Measurements from ENCODE around the gene COL27A1. TPM values are rescaled to one million over a fixed set of nuclear protein-coding genes. Genes with fewer than 3 reads are reported as not detected.

COL27A1 gene
- total and polyA plus RNA-seq, 2 experiments from 2014 or later = 10.5 to 18.0 TPM

DNA sequence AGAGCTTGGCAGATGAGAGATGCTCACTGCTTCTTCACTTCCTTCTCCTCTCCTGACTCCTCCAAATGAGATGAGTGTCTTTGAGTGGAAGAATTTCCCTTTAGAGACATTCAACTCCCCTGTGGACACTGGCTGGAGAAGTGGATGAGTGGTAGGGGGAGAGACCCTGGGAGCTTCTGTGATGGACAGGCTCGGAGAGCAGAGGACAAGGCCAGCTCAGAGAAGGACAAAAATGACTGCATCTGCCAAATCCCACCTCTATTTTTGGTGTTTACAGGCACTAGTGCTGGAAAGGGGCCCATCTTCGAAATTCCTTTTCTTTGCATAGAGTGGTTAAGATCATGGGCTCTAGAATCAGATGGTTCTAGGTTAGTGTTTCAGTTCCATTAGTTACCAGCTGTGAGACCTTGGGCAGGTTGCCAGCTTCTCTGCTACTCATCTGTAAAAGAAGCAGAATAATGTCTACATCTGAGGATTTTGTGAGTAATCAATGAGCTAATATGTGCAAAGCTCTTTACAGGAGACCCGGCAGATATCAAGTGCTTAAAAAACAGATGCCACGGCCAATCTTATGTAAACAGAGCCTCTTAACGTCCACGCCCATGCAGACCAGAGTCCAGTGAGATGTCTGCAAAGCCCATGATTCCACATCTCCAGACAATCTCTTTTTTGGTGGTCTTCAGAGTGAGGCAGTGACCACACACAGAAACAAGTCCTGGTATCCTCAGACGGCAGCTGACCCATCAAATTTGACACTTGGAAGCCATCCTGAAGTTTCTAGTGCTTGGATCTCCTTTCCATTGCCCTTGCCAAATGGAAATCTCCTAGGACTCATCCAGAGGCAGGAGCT lies 13.6 kb upstream of the COL27A1 start:
- Mint-ChIP-seq H3K4me3 (no peak overlapping the region), H3K4me1 (no peaks in the 10 kb centered on the region), H3K27ac (no peak overlapping the region), H3K27me3 (ENCODE audit: insufficient read depth, low read depth, poor library complexity) (peaks cover 7% of the 10 kb centered on the region), H3K36me3 (ENCODE audit: low read depth) (no peaks in the 10 kb centered on the region; the same call in 2 of the 3 replicates), H3K9me3 (no peaks in the 10 kb centered on the region)
- no peaks in the 10 kb centered on the region for H3K4me1 ChIP-seq (ENCODE audit: insufficient read depth)
- H3K4me2 ChIP-seq = no peak overlapping the region
- H3K9me2 ChIP-seq (ENCODE audit: insufficient read depth) = no peaks in the 10 kb centered on the region
- TF ChIP-seq, protein P1, sequence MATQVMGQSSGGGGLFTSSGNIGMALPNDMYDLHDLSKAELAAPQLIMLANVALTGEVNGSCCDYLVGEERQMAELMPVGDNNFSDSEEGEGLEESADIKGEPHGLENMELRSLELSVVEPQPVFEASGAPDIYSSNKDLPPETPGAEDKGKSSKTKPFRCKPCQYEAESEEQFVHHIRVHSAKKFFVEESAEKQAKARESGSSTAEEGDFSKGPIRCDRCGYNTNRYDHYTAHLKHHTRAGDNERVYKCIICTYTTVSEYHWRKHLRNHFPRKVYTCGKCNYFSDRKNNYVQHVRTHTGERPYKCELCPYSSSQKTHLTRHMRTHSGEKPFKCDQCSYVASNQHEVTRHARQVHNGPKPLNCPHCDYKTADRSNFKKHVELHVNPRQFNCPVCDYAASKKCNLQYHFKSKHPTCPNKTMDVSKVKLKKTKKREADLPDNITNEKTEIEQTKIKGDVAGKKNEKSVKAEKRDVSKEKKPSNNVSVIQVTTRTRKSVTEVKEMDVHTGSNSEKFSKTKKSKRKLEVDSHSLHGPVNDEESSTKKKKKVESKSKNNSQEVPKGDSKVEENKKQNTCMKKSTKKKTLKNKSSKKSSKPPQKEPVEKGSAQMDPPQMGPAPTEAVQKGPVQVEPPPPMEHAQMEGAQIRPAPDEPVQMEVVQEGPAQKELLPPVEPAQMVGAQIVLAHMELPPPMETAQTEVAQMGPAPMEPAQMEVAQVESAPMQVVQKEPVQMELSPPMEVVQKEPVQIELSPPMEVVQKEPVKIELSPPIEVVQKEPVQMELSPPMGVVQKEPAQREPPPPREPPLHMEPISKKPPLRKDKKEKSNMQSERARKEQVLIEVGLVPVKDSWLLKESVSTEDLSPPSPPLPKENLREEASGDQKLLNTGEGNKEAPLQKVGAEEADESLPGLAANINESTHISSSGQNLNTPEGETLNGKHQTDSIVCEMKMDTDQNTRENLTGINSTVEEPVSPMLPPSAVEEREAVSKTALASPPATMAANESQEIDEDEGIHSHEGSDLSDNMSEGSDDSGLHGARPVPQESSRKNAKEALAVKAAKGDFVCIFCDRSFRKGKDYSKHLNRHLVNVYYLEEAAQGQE (IDR thresholded peaks at IDR 0.05; ENCODE audit: unreplicated experiment) = no peak
- TF ChIP-seq CREB1 (CRISPR knock-in tag; IDR thresholded peaks at IDR 0.05; ENCODE audit: low read depth) = no peak
- no peaks in the 10 kb centered on the region; the same call in 1 of the 2 replicates for H3K27me3 ChIP-seq (ENCODE audit: insufficient read depth)
- no peaks in the 10 kb centered on the region for H3K36me3 ChIP-seq (ENCODE audit: insufficient read depth)
- H3K4me3 ChIP-seq = no peak overlapping the region
- H3F3A ChIP-seq (replicated peaks; ENCODE audit: low read depth) = no peaks in the 10 kb centered on the region
- H2AFZ ChIP-seq = no peak overlapping the region
- no peaks in the 10 kb centered on the region for H3K79me2 ChIP-seq (replicated peaks; ENCODE audit: insufficient read depth)
- ATAC-seq = no peak
- no peaks in the 10 kb centered on the region for H4K20me1 ChIP-seq (replicated peaks; ENCODE audit: insufficient read depth)
- no peak overlapping the region for H3K27ac ChIP-seq (ENCODE audit: low read depth)
- no peak for DNase-seq (ENCODE audit: low spot score)

GRCh38 chr9:114143234-114143633 lies 12.1 kb upstream of the COL27A1 start:
- no peak overlapping the region for H3K4me3 ChIP-seq
- TF ChIP-seq STAT1 (IDR thresholded peaks at IDR 0.05; ENCODE audit: unreplicated experiment) (no peak), POLR2AphosphoS5 (IDR thresholded peaks at IDR 0.05; ENCODE audit: low read depth) (no peak), EZH2 (IDR thresholded peaks at IDR 0.05; ENCODE audit: low read depth, unreplicated experiment) (no peak), NANOG (IDR thresholded peaks at IDR 0.05; ENCODE audit: borderline replicate concordance) (no peak), ZNF114 (CRISPR knock-in tag; IDR thresholded peaks at IDR 0.05) (no peak), JUNB (IDR thresholded peaks at IDR 0.05; ENCODE audit: unreplicated experiment) (no peak), EZH2phosphoT487 (IDR thresholded peaks at IDR 0.05; ENCODE audit: unreplicated experiment) (no peak), ZNF331 (CRISPR knock-in tag; IDR thresholded peaks at IDR 0.05; ENCODE audit: low read depth) (no peak), CREB1 (CRISPR knock-in tag; IDR thresholded peaks at IDR 0.05; ENCODE audit: low read depth) (no peak)
- TF ChIP-seq, protein P2, sequence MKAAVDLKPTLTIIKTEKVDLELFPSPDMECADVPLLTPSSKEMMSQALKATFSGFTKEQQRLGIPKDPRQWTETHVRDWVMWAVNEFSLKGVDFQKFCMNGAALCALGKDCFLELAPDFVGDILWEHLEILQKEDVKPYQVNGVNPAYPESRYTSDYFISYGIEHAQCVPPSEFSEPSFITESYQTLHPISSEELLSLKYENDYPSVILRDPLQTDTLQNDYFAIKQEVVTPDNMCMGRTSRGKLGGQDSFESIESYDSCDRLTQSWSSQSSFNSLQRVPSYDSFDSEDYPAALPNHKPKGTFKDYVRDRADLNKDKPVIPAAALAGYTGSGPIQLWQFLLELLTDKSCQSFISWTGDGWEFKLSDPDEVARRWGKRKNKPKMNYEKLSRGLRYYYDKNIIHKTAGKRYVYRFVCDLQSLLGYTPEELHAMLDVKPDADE (IDR thresholded peaks at IDR 0.05) = no peak
- TF ChIP-seq, protein P3, sequence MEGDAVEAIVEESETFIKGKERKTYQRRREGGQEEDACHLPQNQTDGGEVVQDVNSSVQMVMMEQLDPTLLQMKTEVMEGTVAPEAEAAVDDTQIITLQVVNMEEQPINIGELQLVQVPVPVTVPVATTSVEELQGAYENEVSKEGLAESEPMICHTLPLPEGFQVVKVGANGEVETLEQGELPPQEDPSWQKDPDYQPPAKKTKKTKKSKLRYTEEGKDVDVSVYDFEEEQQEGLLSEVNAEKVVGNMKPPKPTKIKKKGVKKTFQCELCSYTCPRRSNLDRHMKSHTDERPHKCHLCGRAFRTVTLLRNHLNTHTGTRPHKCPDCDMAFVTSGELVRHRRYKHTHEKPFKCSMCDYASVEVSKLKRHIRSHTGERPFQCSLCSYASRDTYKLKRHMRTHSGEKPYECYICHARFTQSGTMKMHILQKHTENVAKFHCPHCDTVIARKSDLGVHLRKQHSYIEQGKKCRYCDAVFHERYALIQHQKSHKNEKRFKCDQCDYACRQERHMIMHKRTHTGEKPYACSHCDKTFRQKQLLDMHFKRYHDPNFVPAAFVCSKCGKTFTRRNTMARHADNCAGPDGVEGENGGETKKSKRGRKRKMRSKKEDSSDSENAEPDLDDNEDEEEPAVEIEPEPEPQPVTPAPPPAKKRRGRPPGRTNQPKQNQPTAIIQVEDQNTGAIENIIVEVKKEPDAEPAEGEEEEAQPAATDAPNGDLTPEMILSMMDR (conservative IDR thresholded peaks at IDR 0.05; ENCODE audit: low read depth in 2 of 2) = no peak

More at GRCh38 chr9:114143234-114143633, 12.1 kb upstream of the COL27A1 start:
- peaks cover 7% of the 10 kb centered on the region for H3K27me3 Mint-ChIP-seq (ENCODE audit: insufficient read depth, low read depth, poor library complexity)
- H3K4me1 Mint-ChIP-seq = no peaks in the 10 kb centered on the region
- H4K20me1 ChIP-seq (replicated peaks; ENCODE audit: insufficient read depth) = no peaks in the 10 kb centered on the region
- no peak overlapping the region for H3K4me3 Mint-ChIP-seq
- H3F3A ChIP-seq (replicated peaks; ENCODE audit: low read depth) = no peaks in the 10 kb centered on the region
- no peaks in the 10 kb centered on the region for H3K4me1 ChIP-seq (ENCODE audit: insufficient read depth)
- H3K4me2 ChIP-seq = no peak overlapping the region
- DNase-seq (ENCODE audit: low spot score) (no peak), ATAC-seq (no peak)
- no peaks in the 10 kb centered on the region for H3K36me3 Mint-ChIP-seq (ENCODE audit: low read depth)
- no peaks in the 10 kb centered on the region for H3K9me3 Mint-ChIP-seq
- no peaks in the 10 kb centered on the region for H3K79me2 ChIP-seq (replicated peaks; ENCODE audit: insufficient read depth)
- H2AFZ ChIP-seq = no peak overlapping the region
- H3K9me2 ChIP-seq (ENCODE audit: insufficient read depth) = no peaks in the 10 kb centered on the region
- H3K27ac Mint-ChIP-seq = no peak overlapping the region
- no peak overlapping the region for H3K27ac ChIP-seq (ENCODE audit: low read depth)
- no peaks in the 10 kb centered on the region for H3K36me3 ChIP-seq (ENCODE audit: insufficient read depth)
- no peaks in the 10 kb centered on the region; the same call in 1 of the 2 replicates for H3K27me3 ChIP-seq (ENCODE audit: insufficient read depth)

All from GM23338 (cell line).